IMR-90 (cell line): Measurements from ENCODE around the gene MUSTN1. TPM values are rescaled to one million over a fixed set of nuclear protein-coding genes. Genes with fewer than 3 reads are reported as not detected.
A peak's percentile ranks its signal among the peaks of the same experiment; 100 is the strongest.

Experiments
- ATAC-seq: fragments of 200-7000 bp; cut with Tn5 transposase; 2 replicates; pipeline ENCODE4 v1.9.1; 2020; ENCODE audit warnings: low read depth, mild to moderate bottlenecking, moderate library complexity
- BruUV-seq: library from RNA; stranded (reverse); fragments of 400-500 nt; replicated peaks from 2 replicates; lab custom pipeline; 2021; lab: Mats Ljungman, UMichigan
- CTCF ChIA-PET: fragments of 300-600 bp; formaldehyde crosslinking; extraction: SDS; loops from one replicate; lab custom pipeline; 2021; ENCODE audit warnings: antibody characterized with exemption; lab: Yijun Ruan, JAX
- POLR2A ChIA-PET: fragments of 300-600 bp; sonication (Branson Sonifier 250); formaldehyde crosslinking; loops from one replicate; lab custom pipeline; 2022; ENCODE audit warnings: antibody characterized with exemption; ENCODE audit not compliant: unreplicated experiment; lab: Charles Lee
- DNase-seq: peaks from one replicate; pipeline ENCODE4 v3.0.0; 2013
- H2AFZ ChIP-seq: replicated peaks from 2 replicates; pipeline ENCODE3; 2013; ENCODE audit warnings: low read length, mild to moderate bottlenecking; ENCODE audit not compliant: poor library complexity
- H2AK5ac ChIP-seq: 2 replicates; pipeline ENCODE4 v1.6.1; 2013; ENCODE audit warnings: low read depth, low read length, inconsistent platforms
- H2AK9ac ChIP-seq: replicated peaks from 2 replicates; pipeline ENCODE3; 2013; ENCODE audit warnings: mild to moderate bottlenecking, low read depth, low read length, moderate library complexity; ENCODE audit not compliant: poor library complexity
- H2BK120ac ChIP-seq: 2 replicates; pipeline ENCODE4 v1.6.1; 2013; ENCODE audit warnings: low read depth, low read length, inconsistent platforms
- H2BK15ac ChIP-seq: 3 replicates; pipeline ENCODE4 v1.6.1; 2013; ENCODE audit warnings: low read depth, low read length, inconsistent platforms
- H2BK20ac ChIP-seq: 2 replicates; pipeline ENCODE4 v1.6.1; 2013; ENCODE audit warnings: low read depth, mild to moderate bottlenecking, inconsistent platforms, low read length, moderate library complexity
- H2BK5ac ChIP-seq: 2 replicates; pipeline ENCODE4 v1.6.1; 2013; ENCODE audit warnings: mild to moderate bottlenecking, low read depth, low read length, inconsistent platforms; ENCODE audit not compliant: poor library complexity, severe bottlenecking
- H3K14ac ChIP-seq: replicated peaks from 2 replicates; pipeline ENCODE4 v1.6.1; 2013; ENCODE audit warnings: low read depth, low read length, inconsistent platforms
- H3K18ac ChIP-seq: 2 replicates; pipeline ENCODE4 v1.6.1; 2013; ENCODE audit warnings: low read depth, low read length, control low read depth
- H3K23ac ChIP-seq: 2 replicates; pipeline ENCODE4 v1.6.1; 2013; ENCODE audit warnings: low read depth, low read length, inconsistent platforms
- H3K27ac ChIP-seq: 2 replicates; pipeline ENCODE4 v1.5.1; 2013; ENCODE audit warnings: mild to moderate bottlenecking, control low read depth, low read length; ENCODE audit not compliant: insufficient read depth
- H3K27me3 ChIP-seq: 2 replicates; pipeline ENCODE4 v1.6.1; 2013; ENCODE audit warnings: low read length; ENCODE audit not compliant: control insufficient read depth, insufficient read depth
- H3K36me3 ChIP-seq: 2 replicates; pipeline ENCODE4 v1.6.1; 2013; ENCODE audit warnings: low read length, mixed read lengths; ENCODE audit not compliant: control insufficient read depth, insufficient read depth
- H3K4ac ChIP-seq: 2 replicates; pipeline ENCODE4 v1.6.1; 2013; ENCODE audit warnings: low read depth, low read length, inconsistent platforms
- H3K4me1 ChIP-seq: 2 replicates; pipeline ENCODE4 v1.6.1; 2013; ENCODE audit warnings: low read length, mixed read lengths; ENCODE audit not compliant: control insufficient read depth, insufficient read depth
- H3K4me2 ChIP-seq: 2 replicates; pipeline ENCODE4 v1.6.1; 2013; ENCODE audit warnings: low read depth, mild to moderate bottlenecking, control low read depth, low read length, moderate library complexity
- H3K4me3 ChIP-seq: 2 replicates; pipeline ENCODE4 v1.5.1; 2013; ENCODE audit warnings: low read depth, mild to moderate bottlenecking, control low read depth, low read length, moderate library complexity; ENCODE audit not compliant: insufficient read depth
- H3K56ac ChIP-seq: 2 replicates; pipeline ENCODE4 v1.6.1; 2013; ENCODE audit warnings: low read length, inconsistent platforms; ENCODE audit not compliant: insufficient read depth; ENCODE audit errors: extremely low read depth
- H3K79me1 ChIP-seq, 2 experiments: 2 replicates each; pipeline ENCODE4 v1.6.1; 2013; ENCODE audit warnings: low read length in 2 of 2, inconsistent platforms in 1 of 2, low read depth in 1 of 2
- H3K9ac ChIP-seq: 2 replicates; pipeline ENCODE4 v1.6.1; 2013; ENCODE audit warnings: low read depth, low read length, control low read depth
- H3K9me1 ChIP-seq: 2 replicates; pipeline ENCODE4 v1.6.1; 2013; ENCODE audit warnings: low read length, inconsistent platforms; ENCODE audit not compliant: insufficient read depth
- H3K9me3 ChIP-seq: 2 replicates; pipeline ENCODE4 v1.6.1; 2013; ENCODE audit warnings: low read length; ENCODE audit not compliant: control insufficient read depth, insufficient read depth
- H4K20me1 ChIP-seq: 2 replicates; pipeline ENCODE4 v1.6.1; 2013; ENCODE audit warnings: low read length, inconsistent platforms; ENCODE audit not compliant: insufficient read depth
- H4K5ac ChIP-seq: 2 replicates; pipeline ENCODE4 v1.6.1; 2013; ENCODE audit warnings: mild to moderate bottlenecking, low read depth, low read length, control low read depth
- H4K8ac ChIP-seq, 2 experiments: 2 replicates each; pipeline ENCODE4 v1.6.1; 2013; ENCODE audit warnings: low read depth in 2 of 2, low read length in 2 of 2, control low read depth in 1 of 2, inconsistent platforms in 1 of 2
- H4K91ac ChIP-seq: 2 replicates; pipeline ENCODE4 v1.6.1; 2013; ENCODE audit warnings: low read depth, low read length, inconsistent platforms; ENCODE audit not compliant: insufficient read depth
- BHLHE40 ChIP-seq: fragments of 150-350 bp; IDR thresholded peaks from 2 replicates; pipeline ENCODE4 v1.6.1; 2016; ENCODE audit warnings: mild to moderate bottlenecking, low read depth, low read length
- CEBPB ChIP-seq: IDR thresholded peaks from 2 replicates; pipeline ENCODE4 v1.6.1; 2012; ENCODE audit warnings: low read depth, low read length, improper control_type of control experiment
- CHD1 ChIP-seq: IDR thresholded peaks from 2 replicates; pipeline ENCODE4 v1.6.1; 2012; ENCODE audit warnings: low read depth, low read length, improper control_type of control experiment
- CTCF ChIP-seq: conservative IDR thresholded peaks from 2 replicates; pipeline ENCODE4 v1.5.1; 2012; ENCODE audit warnings: mild to moderate bottlenecking, low read depth, low read length, improper control_type of control experiment
- FOS ChIP-seq: fragments of 150-350 bp; IDR thresholded peaks from 2 replicates; pipeline ENCODE4 v1.6.1; 2016; ENCODE audit warnings: low read depth, low read length
- MAFK ChIP-seq: IDR thresholded peaks from 2 replicates; pipeline ENCODE4 v1.6.1; 2012; ENCODE audit warnings: low read depth, low read length, improper control_type of control experiment
- MAZ ChIP-seq: IDR thresholded peaks from 2 replicates; pipeline ENCODE4 v1.6.1; 2012; ENCODE audit warnings: low read depth, mild to moderate bottlenecking, low read length, improper control_type of control experiment, moderate library complexity, borderline replicate concordance
- MXI1 ChIP-seq: IDR thresholded peaks from 2 replicates; pipeline ENCODE4 v1.6.1; 2012; ENCODE audit warnings: low read depth, mild to moderate bottlenecking, low read length, moderate library complexity, borderline replicate concordance
- RAD21 ChIP-seq: IDR thresholded peaks from 2 replicates; pipeline ENCODE4 v1.6.1; 2012; ENCODE audit warnings: low read length, improper control_type of control experiment
- RCOR1 ChIP-seq: IDR thresholded peaks from 2 replicates; pipeline ENCODE4 v1.6.1; 2012; ENCODE audit warnings: mild to moderate bottlenecking, low read length, improper control_type of control experiment; ENCODE audit not compliant: insufficient replicate concordance
- USF2 ChIP-seq: fragments of 150-350 bp; IDR thresholded peaks from 2 replicates; pipeline ENCODE4 v1.6.1; 2017; ENCODE audit warnings: mild to moderate bottlenecking, antibody characterized with exemption, low read length, low read depth
- WGBS, 2 experiments: methylation state at CpG; one replicate each; pipeline versions ENCODE4 v1.1.5 to v1.1.7; 2013; ENCODE audit warnings: missing lambda C conversion rate in 2 of 2; ENCODE audit not compliant: insufficient read length in 1 of 2; ENCODE audit errors: extremely low coverage in 2 of 2; 5-methylcytosine and 5-hydroxymethylcytosine counted together
- dilution Hi-C: fragments of 300-500 bp; cut with HindIII; formaldehyde crosslinking; loops from one replicate; pipeline ENCODE4 v1.14.3; 2018; ENCODE audit warnings: low sequenced_read_pairs; ENCODE audit not compliant: unreplicated experiment
- in situ Hi-C: fragments of 300-500 bp; cut with MboI; formaldehyde crosslinking; loops from 3 replicates; pipeline ENCODE4 v1.14.3; 2019; ENCODE audit warnings: low sequenced_read_pairs, inconsistent platforms, mixed read lengths
- intact Hi-C: fragments of 100-400 bp; cut with micrococcal nuclease; formaldehyde crosslinking; loops from 2 replicates; pipeline ENCODE4 v1.10.0; 2022
- polyA plus RNA-seq, 3 experiments: library from polyadenylated mRNA; depleted of rRNA; stranded (reverse); fragments of >200 nt; gene quantifications; 2 replicates each; pipeline ENCODE4 v1.2.3, GENCODE V29; 2012; ENCODE audit warnings: low replicate concordance in 1 of 3
- total RNA-seq: library from RNA; depleted of rRNA; stranded (reverse); fragments of >200 nt; gene quantifications from 2 replicates; pipeline ENCODE4 v1.2.3, GENCODE V29; 2012

MUSTN1 gene
- total and polyA plus RNA-seq, 2 of the 4 experiments (the other 2 are of a cell fraction) = not detected

- H2BK5ac ChIP-seq = no peak overlapping the region
- H2BK15ac ChIP-seq = no peak overlapping the region
- H2BK120ac ChIP-seq = no peak overlapping the region
- no peaks in the 10 kb centered on the region for H3K27me3 ChIP-seq
- H3K23ac ChIP-seq = no peak overlapping the region
- no peak overlapping the region for H2AK5ac ChIP-seq
- H3K9ac ChIP-seq = no peak overlapping the region
- in situ Hi-C loops = no loop called here
- H3K9me3 ChIP-seq = no peaks in the 10 kb centered on the region
- H2AFZ ChIP-seq = no peak overlapping the region
- ATAC-seq = no peak
- peaks cover 12% of the 10 kb centered on the region; the same call in 1 of the 2 replicates for H3K9me1 ChIP-seq
- H3K4me3 ChIP-seq = no peak overlapping the region
- ChIA-PET CTCF (no interaction called here), POLR2A (no interaction called here)
- no peak overlapping the region for H3K4ac ChIP-seq
- H3K56ac ChIP-seq = no peak overlapping the region
- 94% methylated on average over 5 of the region's 8 CpGs; no CpG with 5 or more reads in 1 of the 2 experiments for WGBS, 2 experiments
- dilution Hi-C loops = no loop called here
- no TSS peak for BruUV-seq
- H3K4me2 ChIP-seq = no peak overlapping the region
- intact Hi-C loops = no loop called here
- no peak overlapping the region for H4K8ac ChIP-seq
- no peak overlapping the region for H4K91ac ChIP-seq
- TF ChIP-seq USF2 = no peak
- TF ChIP-seq MXI1 = no peak
- no peak for TF ChIP-seq MAZ
- no peak for TF ChIP-seq CEBPB
- TF ChIP-seq RCOR1 = no peak
- TF ChIP-seq CTCF = no peak
- TF ChIP-seq CHD1 = no peak
- no peak for TF ChIP-seq BHLHE40
- TF ChIP-seq RAD21 = no peak
- TF ChIP-seq FOS = no peak
- no peak for TF ChIP-seq MAFK
- no peak for DNase-seq
- no peak overlapping the region for H3K14ac ChIP-seq
- peaks cover 0 to 3% of the 10 kb centered on the region in 2 experiments; a peak in 1 of 4 replicates for H3K79me1 ChIP-seq
- no peaks in the 10 kb centered on the region; the same call in 1 of the 2 replicates for H4K20me1 ChIP-seq
- no peak overlapping the region for H4K5ac ChIP-seq
- no peaks in the 10 kb centered on the region; the same call in 1 of the 2 replicates for H3K36me3 ChIP-seq
- no peak overlapping the region for H2BK20ac ChIP-seq
- no peaks in the 10 kb centered on the region for H3K4me1 ChIP-seq
- no peak overlapping the region for H3K18ac ChIP-seq
- no peak overlapping the region for H3K27ac ChIP-seq
- peak overlapping the region; percentile 25 for H2AK9ac ChIP-seq
These were observed 25.6 kb upstream of the MUSTN1 start for GRCh38 chr3:52860424-52860768.
